GM19035 (cell line): ENCODE measurements around the gene OSBP2.

Source experiments
- ATAC-seq: cut with Tn5 transposase; IDR thresholded peaks from one replicate; pipeline ENCODE4 v1.9.1; 2021; ENCODE audit not compliant: unreplicated experiment

The OSBP2 gene

GRCh38 chr22:30837531-30837930 lies 142.9 kb downstream of the OSBP2 start:
- no peak for ATAC-seq

GRCh38 chr22:30838111-30838510 lies 143.4 kb downstream of the OSBP2 start:
- no peak for ATAC-seq

DNA sequence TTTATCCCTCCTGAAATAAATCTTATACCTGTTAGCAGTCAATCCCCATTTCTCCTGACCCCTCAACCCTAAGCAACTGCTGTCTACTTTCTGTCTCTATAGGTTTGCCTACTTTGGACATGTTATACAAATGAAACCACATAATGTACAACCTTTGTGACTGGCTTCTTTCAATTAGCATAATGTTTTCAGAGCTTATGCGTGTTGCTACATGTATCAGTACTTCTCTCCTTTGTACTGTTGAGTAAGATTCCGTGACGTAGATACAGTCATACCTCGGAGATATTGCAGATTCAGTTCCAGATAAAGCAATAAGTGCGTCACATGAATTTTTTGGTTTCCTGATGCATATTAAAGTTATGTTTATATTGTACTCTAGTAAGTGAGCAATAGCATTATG lies 146.6 kb downstream of the OSBP2 start:
- no peak for ATAC-seq

DNA sequence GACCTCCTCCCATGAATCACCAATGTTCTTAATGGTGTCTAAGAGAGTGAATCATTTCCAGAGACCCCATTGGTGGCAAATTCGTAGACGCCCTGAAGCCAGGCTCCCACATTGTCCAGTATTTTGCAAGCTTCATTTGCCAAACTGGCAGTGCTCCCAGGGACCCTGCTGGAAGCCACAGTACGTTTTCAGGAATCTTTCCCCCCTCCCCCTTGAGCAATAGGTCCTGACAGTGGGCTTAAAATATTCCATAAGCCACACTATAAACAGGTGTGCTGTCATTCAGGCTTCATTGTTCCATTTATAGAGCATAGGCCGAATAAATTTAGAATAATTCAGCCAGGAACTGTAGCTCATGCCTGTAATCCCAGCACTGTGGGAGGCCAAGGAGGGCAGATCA lies 148.6 kb downstream of the OSBP2 start:
- no peak for ATAC-seq

DNA sequence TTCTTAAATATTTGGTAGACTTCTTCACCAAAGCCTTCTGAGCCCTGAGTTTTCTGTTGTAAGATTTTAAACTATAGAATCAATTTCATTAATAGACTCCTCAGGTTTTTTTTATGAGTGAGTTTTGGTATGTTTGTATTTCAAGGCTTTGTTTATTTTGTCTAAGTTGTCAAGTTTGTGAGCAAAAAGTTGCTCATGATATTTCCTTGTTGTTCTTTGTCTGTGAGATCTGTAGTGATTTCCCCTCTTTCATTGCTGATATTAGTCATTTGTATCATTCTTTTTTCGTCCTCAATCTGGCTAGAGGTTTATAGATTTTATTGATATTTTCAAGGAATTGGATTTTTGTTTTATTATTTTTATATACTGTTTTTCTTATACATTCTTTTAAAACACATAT lies 152.9 kb downstream of the OSBP2 start:
- no peak for ATAC-seq

- no peak for ATAC-seq
Measured at GRCh38 chr22:30855266-30855665, 160.6 kb downstream of the OSBP2 start.

GRCh38 chr22:30855677-30856518 lies 161.2 kb downstream of the OSBP2 start:
- ATAC-seq = no peak

DNA sequence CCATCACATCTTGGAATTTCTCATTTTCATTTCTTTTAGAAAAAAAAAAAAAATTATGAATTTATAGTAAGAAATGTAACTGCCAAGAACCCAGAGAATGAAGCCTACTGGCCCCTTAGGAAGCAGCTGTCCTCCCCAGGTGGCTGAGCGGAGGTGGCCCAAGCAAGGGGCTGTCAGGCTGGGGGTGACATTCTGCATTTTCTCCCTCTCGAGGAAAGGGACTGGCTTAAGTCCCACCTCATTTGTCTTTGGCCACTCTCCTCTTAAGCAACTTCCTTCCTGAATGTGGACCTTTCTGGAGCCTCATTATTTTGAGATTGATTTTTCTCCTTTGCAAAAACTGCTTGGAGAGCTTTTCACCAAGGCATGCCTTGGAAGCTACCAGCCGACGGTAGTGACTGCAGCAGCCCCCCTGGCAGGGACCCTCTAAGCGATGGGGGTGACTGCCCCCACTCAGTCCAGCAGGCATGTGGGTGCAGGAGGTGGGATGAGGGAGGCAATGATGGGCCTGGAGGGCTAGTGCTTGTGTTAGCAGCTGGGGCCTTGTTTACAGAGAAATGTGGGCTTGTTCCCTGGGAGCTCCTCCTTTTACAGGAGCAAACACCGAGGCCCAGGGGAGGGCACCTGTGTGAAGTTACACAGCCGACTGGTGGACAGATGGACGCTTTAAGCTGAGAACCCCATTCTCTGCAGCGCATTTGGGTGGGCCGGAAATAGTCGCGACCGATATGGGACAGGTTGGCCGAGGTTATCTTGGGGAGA lies 162.2 kb downstream of the OSBP2 start:
- no peak for ATAC-seq

DNA sequence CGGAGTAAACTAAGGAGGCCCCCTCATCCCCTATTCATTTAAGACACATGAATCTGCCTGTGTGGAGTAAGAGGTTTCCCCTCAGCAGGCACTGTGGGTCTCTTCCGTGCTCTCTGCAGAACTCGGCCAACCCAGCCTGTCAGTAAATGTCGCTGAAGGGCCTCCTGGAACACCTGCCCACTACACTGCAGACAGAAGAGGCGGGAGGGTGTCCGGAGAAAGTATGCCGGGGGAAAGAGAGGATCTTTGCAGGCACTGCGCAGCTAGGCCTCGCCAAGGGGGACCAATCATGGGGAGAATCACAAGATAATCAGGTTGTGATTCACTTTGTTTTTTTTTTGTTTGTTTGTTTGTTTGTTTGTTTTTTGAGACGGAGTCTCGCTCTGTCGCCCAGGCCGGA lies 163.1 kb downstream of the OSBP2 start:
- ATAC-seq = no peak

GRCh38 chr22:30858976-30859713 lies 164.5 kb downstream of the OSBP2 start:
- no peak for ATAC-seq

GRCh38 chr22:30859714-30860095 lies 165.0 kb downstream of the OSBP2 start:
- no peak for ATAC-seq

DNA sequence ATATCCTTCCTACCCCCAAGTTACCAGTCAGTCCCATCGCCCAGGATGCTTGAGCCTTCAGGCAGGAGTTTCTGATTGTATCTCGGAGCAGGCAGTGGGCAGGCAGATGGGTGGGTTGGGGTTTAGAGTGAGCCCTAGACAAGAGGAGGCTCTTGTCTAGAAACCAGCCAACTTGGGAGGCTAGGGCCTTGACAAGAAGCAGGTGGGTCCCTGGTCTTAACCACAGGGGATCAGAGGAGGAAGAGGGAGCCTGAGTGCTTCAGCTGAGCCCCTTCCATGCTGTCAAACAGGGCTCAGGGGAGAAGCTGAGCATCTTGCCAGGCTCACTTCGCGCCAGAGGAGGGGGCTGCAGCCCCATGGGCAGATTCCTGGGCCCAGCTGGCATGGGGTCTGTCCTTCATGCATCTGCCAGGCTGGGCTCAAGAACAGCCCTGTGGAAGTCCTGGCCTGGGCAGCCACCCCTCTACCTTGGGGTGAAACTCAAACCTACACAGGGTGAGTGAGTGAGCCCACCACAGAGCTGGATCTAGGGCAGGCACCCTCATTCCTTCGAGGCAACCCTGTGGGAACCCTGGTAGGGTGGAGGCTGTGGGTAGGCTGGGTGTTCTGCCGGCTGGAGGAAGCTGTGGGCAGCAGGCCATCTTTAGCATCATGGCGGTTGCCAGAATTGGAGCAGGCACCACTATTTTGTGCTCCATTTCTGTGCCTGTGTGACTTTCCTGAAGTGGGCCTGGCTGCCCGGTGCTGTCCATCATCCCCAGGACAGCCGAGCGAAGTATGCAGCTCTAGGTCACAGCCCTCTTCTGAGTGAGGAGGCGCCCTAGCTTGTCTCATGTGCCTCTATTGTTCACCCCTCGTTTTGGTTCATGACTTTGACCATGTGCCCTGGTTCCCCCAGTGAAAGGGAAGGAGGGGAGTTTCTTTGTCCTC lies 165.8 kb downstream of the OSBP2 start:
- ATAC-seq = no peak

- ATAC-seq = no peak
Measured at GRCh38 chr22:30861131-30861530, 166.5 kb downstream of the OSBP2 start.

GRCh38 chr22:30861688-30862552 lies 167.2 kb downstream of the OSBP2 start:
- ATAC-seq = no peak

DNA sequence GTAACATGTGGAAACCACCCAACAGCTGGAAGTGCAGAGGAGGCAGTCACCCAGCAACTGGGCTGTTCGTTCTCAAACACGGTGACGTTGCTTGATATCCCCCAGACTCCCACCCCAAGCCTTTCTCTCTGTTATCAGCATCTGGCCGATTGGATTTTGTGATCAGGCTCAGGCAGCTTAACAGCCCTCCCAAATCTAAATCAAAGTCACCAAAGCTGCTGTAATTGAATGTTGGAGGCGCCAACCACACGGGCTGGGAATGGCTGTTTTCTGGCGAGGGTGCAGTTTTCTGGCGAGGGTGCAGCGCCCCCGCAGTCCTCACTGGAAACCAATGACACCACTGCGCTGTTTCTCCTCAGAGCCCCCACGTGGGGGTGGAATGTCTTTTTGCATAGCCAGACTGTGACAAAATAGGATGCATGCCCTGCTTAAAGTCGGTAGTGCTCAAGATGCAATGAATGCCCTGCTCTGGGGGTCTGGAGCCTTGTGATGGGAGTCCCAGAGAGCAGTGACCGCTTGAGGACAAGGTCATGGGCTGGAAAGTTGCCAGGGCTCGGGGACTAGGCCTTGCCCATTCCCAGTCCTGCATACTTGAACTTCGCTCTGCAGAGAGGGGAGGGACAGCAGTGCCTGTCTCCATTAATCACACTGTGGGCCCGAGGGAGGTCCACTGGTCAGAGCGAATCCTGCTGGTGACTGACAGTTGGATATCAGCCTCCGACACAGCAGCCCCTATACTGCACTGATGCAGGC lies 168.6 kb downstream of the OSBP2 start:
- no peak for ATAC-seq

- no peak for ATAC-seq
Measured at GRCh38 chr22:30864441-30865420, 170.1 kb downstream of the OSBP2 start.

DNA sequence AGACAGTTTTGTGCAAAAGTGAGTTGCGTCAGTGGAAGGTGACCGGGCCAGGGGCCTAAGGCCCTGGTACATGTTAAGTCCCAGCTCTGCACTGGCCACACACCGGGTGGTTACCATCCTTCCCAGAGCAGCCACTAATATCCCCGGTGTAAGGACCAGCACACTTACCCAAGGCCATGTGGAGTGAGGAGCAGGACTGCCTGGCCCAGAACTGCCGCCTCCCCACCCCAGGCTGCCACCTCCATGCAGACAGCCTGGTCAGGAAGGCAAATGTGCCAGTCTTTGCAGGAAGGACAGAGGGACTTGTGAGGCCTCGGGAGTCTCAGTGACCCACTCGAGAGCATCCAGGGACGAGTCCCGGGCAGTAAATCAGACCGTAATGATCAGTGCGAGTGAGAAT lies 171.0 kb downstream of the OSBP2 start:
- ATAC-seq = no peak

DNA sequence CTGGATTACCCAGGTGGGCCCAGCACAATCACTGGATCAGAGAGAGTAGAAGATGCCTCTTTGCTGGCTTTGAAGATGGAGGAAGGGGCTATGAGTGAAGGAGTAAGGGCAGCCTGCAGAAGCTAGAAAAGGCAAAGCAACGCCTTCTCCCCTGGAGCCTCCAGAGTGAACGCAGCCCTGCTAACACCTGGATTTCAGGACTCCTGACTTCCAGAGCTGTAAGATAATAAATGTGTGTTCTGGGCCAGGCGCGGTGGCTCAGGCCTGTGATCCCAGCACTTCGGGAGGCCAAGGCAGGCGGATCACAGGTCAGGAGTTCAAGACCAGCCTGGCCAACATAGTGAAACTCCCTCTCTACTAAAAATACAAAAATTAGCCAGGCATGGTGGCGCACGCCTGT lies 171.5 kb downstream of the OSBP2 start:
- ATAC-seq = no peak
